Endothelial cell of umbilical vein (primary cell): ENCODE measurements around the gene TFG. TPM values are rescaled to one million over a fixed set of nuclear protein-coding genes. Genes with fewer than 3 reads are reported as not detected.

ENCODE experiments used
- BruUV-seq: library from RNA; stranded (reverse); fragments of 400-500 nt; replicated peaks from 2 replicates; lab custom pipeline; 2021; lab: Mats Ljungman, UMichigan
- CTCF ChIA-PET: fragments of 300-600, 350-600 bp; sonication (Branson Sonifier 250); formaldehyde crosslinking; loops from one replicate; lab custom pipeline; 2021; ENCODE audit warnings: antibody characterized with exemption, inconsistent platforms; lab: Charles Lee
- POLR2A ChIA-PET: fragments of 300-600, 350-600 bp; sonication (Branson Sonifier 250); formaldehyde crosslinking; loops from one replicate; lab custom pipeline; 2021; ENCODE audit warnings: antibody characterized with exemption, inconsistent platforms; lab: Charles Lee
- DNase-seq: peaks from one replicate; pipeline ENCODE4 v3.0.0-alpha.2; 2011; ENCODE audit warnings: low read depth, low spot score
- FAIRE-seq: peaks from 2 replicates; lab custom pipeline; 2011; peaks lifted over from hg19 to GRCh38; lab: Jason Lieb, UNC
- H2AFZ ChIP-seq: 2 replicates; pipeline ENCODE4 v1.6.0; 2012; ENCODE audit warnings: low read depth, low read length, control low read depth, inconsistent platforms
- H3K27ac ChIP-seq: 2 replicates; pipeline ENCODE4 v1.5.1; 2011; ENCODE audit warnings: low read depth, mild to moderate bottlenecking, control low read depth, low read length, moderate library complexity; ENCODE audit not compliant: insufficient read depth
- H3K27me3 ChIP-seq, 2 experiments: 2 replicates each; pipeline versions ENCODE4 v1.6.0 to v1.6.1; 2011; ENCODE audit warnings: low read length in 2 of 2, mixed read lengths in 1 of 2; ENCODE audit not compliant: control insufficient read depth in 2 of 2, insufficient read depth in 2 of 2
- H3K36me3 ChIP-seq, 2 experiments: 2 replicates in 1 of 2; 3 replicates in 1 of 2; pipeline ENCODE4 v1.5.1; 2011; ENCODE audit warnings: low read length in 2 of 2, mild to moderate bottlenecking in 1 of 2, moderate library complexity in 1 of 2; ENCODE audit not compliant: control insufficient read depth in 2 of 2, insufficient read depth in 2 of 2; ENCODE audit errors: extremely low read depth in 1 of 2
- H3K4me1 ChIP-seq: 3 replicates; pipeline ENCODE4 v1.5.1; 2011; ENCODE audit warnings: mild to moderate bottlenecking, low read length; ENCODE audit not compliant: control insufficient read depth, insufficient read depth; ENCODE audit errors: extremely low read depth
- H3K4me2 ChIP-seq: 2 replicates; pipeline ENCODE4 v1.6.1; 2011; ENCODE audit warnings: low read length, control low read depth, mixed read lengths; ENCODE audit not compliant: insufficient read depth
- H3K4me3 ChIP-seq, 3 experiments: fragments of 200-600 bp in 1 of 3; sonication (generic), shearing (Covaris generic) in 1 of 3; replicated peaks in 1 of 3; 2 replicates each; pipeline ENCODE4 v1.5.1; 2011 to 2016; ENCODE audit warnings: control low read depth in 3 of 3, low read length in 3 of 3, mild to moderate bottlenecking in 2 of 3, inconsistent platforms in 1 of 3, low read depth in 1 of 3, moderate library complexity in 1 of 3; ENCODE audit not compliant: insufficient read depth in 1 of 3
- H3K79me2 ChIP-seq: 2 replicates; pipeline ENCODE4 v1.6.0; 2012; ENCODE audit warnings: low read length, inconsistent platforms; ENCODE audit not compliant: control insufficient read depth, insufficient read depth
- H3K9ac ChIP-seq: replicated peaks from 2 replicates; pipeline ENCODE3; 2011; ENCODE audit warnings: low read length, control low read depth; ENCODE audit not compliant: insufficient read depth; ENCODE audit errors: extremely low read depth
- H3K9me1 ChIP-seq: replicated peaks from 3 replicates; pipeline ENCODE4 v1.6.0; 2011; ENCODE audit warnings: mild to moderate bottlenecking, low read length; ENCODE audit not compliant: control insufficient read depth, insufficient read depth; ENCODE audit errors: extremely low read depth
- H3K9me3 ChIP-seq: replicated peaks from 2 replicates; pipeline ENCODE4 v1.5.1; 2012; ENCODE audit warnings: low read length, inconsistent platforms; ENCODE audit not compliant: control insufficient read depth, insufficient read depth
- H4K20me1 ChIP-seq: replicated peaks from 2 replicates; pipeline ENCODE3; 2011; ENCODE audit warnings: mild to moderate bottlenecking, low read length; ENCODE audit not compliant: control insufficient read depth, insufficient read depth; ENCODE audit errors: extremely low read depth
- MYC ChIP-seq: IDR thresholded peaks from one replicate; pipeline ENCODE4 v1.6.1; 2011; ENCODE audit warnings: mild to moderate bottlenecking, low read depth, low read length
- POLR2AphosphoS5 ChIP-seq: IDR thresholded peaks from 2 replicates; pipeline ENCODE4 v1.6.1; 2012; ENCODE audit warnings: low read depth, mild to moderate bottlenecking, control low read depth, low read length, moderate library complexity; ENCODE audit not compliant: insufficient read depth
- dilution Hi-C: fragments of 300-500 bp; cut with MboI; formaldehyde crosslinking; loops from one replicate; pipeline ENCODE4 v1.15.0; 2019; ENCODE audit warnings: low sequenced_read_pairs; ENCODE audit not compliant: extremely low pct_ligation_motif_present
- intact Hi-C: fragments of 100-400 bp; cut with micrococcal nuclease; formaldehyde crosslinking; loops from one replicate; pipeline ENCODE4 v1.10.0; 2022
- polyA plus RNA-seq, 4 experiments: library from polyadenylated mRNA; depleted of rRNA in 3 of 4; stranded (reverse) in 3 of 4; unstranded in 1 of 4; fragments of >200 nt; gene quantifications; 2 replicates each; pipeline versions ENCODE4 v1.2.1 to v1.2.3, GENCODE V29; 2011 to 2012; ENCODE audit warnings: missing spikeins in 1 of 4
- total RNA-seq: library from RNA; stranded (reverse); gene quantifications from 2 replicates; pipeline ENCODE4 v1.2.3, GENCODE V29; 2021
- TF ChIP-seq, protein P1 (sequence below): IDR thresholded peaks from 2 replicates; pipeline ENCODE4 v1.6.1; 2011; ENCODE audit not compliant: insufficient read depth, insufficient read length
- TF ChIP-seq, protein P2 (sequence below), 2 donors: IDR thresholded peaks; 1 replicate in 1 of 2; 2 replicates in 1 of 2; pipeline ENCODE4 v1.5.1; 2011; ENCODE audit warnings: low read length in 2 of 2, mild to moderate bottlenecking in 2 of 2, moderate library complexity in 2 of 2, control low read depth in 1 of 2, inconsistent platforms in 1 of 2, low read depth in 1 of 2; ENCODE audit not compliant: insufficient read depth in 1 of 2; ENCODE audit errors: extremely low read depth in 1 of 2

The TFG gene
- total and polyA plus RNA-seq, 2 donors (not counting 3 experiments of a cell fraction or from before 2014, with no cell fraction given), result 106 to 154 TPM

- H3K4me2 ChIP-seq, result no peak overlapping the region
- no TSS peak for BruUV-seq
- no peaks in the 10 kb centered on the region for H3K9me3 ChIP-seq
- no peak overlapping the region for H3K27ac ChIP-seq
- no peaks in the 10 kb centered on the region for H3K27me3 ChIP-seq
- FAIRE-seq (no peak), DNase-seq (no peak)
- no peaks in the 10 kb centered on the region for H3K9me1 ChIP-seq
- H3K79me2 ChIP-seq, result peaks cover 50% of the 10 kb centered on the region
- ChIA-PET CTCF (no interaction called here), POLR2A (interaction anchor here (0.6 kb wide), 1 partner anchor 919 kb away, joined by 4 read pairs; no protein-coding TSS in a partner anchor)
- no peak overlapping the region for H3K4me3 ChIP-seq
- dilution Hi-C loops, result no loop called here
- H3K9ac ChIP-seq, result no peak overlapping the region
- H2AFZ ChIP-seq, result no peak overlapping the region
- H4K20me1 ChIP-seq, result no peaks in the 10 kb centered on the region
- TF ChIP-seq MYC, result no peak
- TF ChIP-seq, protein P1, sequence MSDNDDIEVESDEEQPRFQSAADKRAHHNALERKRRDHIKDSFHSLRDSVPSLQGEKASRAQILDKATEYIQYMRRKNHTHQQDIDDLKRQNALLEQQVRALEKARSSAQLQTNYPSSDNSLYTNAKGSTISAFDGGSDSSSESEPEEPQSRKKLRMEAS, result no peak
- TF ChIP-seq, protein P2, sequence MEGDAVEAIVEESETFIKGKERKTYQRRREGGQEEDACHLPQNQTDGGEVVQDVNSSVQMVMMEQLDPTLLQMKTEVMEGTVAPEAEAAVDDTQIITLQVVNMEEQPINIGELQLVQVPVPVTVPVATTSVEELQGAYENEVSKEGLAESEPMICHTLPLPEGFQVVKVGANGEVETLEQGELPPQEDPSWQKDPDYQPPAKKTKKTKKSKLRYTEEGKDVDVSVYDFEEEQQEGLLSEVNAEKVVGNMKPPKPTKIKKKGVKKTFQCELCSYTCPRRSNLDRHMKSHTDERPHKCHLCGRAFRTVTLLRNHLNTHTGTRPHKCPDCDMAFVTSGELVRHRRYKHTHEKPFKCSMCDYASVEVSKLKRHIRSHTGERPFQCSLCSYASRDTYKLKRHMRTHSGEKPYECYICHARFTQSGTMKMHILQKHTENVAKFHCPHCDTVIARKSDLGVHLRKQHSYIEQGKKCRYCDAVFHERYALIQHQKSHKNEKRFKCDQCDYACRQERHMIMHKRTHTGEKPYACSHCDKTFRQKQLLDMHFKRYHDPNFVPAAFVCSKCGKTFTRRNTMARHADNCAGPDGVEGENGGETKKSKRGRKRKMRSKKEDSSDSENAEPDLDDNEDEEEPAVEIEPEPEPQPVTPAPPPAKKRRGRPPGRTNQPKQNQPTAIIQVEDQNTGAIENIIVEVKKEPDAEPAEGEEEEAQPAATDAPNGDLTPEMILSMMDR (IDR thresholded peaks at IDR 0.05; ENCODE audit: extremely low read depth in 1 of 2, insufficient read depth in 1 of 2, low read depth in 1 of 2, low read length in 2 of 2), result no peak
- H3K4me1 ChIP-seq, result no peaks in the 10 kb centered on the region
- H3K36me3 ChIP-seq, result peaks cover 5 to 28% of the 10 kb centered on the region in 2 experiments
- intact Hi-C loops, result no loop called here
Observed at GRCh38 chr3:100732435-100732834, 23.1 kb downstream of the TFG start.

DNA sequence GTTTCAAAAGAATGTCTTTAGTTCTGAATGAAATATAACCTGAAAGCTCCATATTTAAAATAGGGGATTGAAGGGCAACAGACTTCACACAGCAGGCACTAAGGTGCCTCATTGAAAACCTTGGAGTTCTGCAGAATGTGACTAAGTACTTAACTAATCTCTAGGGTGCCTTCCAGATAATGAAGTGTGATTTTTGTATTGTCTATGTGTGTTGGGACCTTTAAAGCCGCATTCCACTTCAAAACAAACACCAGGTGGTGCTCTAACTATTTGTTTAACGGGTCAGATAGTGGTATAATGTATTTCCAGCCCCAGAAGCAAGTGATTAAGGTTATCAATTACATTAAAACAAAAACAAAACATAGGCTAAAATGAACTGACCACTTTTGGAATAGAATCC lies 28.0 kb downstream of the TFG start:
- no peak overlapping the region for H3K27ac ChIP-seq
- FAIRE-seq (no peak), DNase-seq (peak; percentile 48)
- H3K79me2 ChIP-seq, result peaks cover 34% of the 10 kb centered on the region
- H4K20me1 ChIP-seq, result peaks cover 3% of the 10 kb centered on the region
- H3K9ac ChIP-seq, result no peak overlapping the region
- CTCF ChIA-PET, result interaction anchor here (0.9 to 5.2 kb wide), 6 partner anchors 11 to 645 kb away, joined by 3 to 47 read pairs (median 8); no protein-coding TSS in a partner anchor
- H3K36me3 ChIP-seq, result peaks cover 9 to 41% of the 10 kb centered on the region in 2 experiments
- no peak overlapping the region for H3K4me3 ChIP-seq
- no peaks in the 10 kb centered on the region for H3K4me1 ChIP-seq
- H3K4me2 ChIP-seq, result no peak overlapping the region
- intact Hi-C loops (loop anchor here (1.0 to 2.0 kb wide), 2 partner anchors 459 to 645 kb away; no protein-coding TSS in a partner anchor), dilution Hi-C loops (no loop called here)
- TF ChIP-seq, protein P2 (IDR thresholded peaks at IDR 0.05; ENCODE audit: extremely low read depth in 1 of 2, insufficient read depth in 1 of 2, low read depth in 1 of 2, low read length in 2 of 2), result peak; percentile 19 to 36
- no peak for TF ChIP-seq POLR2AphosphoS5
- H3K27me3 ChIP-seq, result no peaks in the 10 kb centered on the region
- POLR2A ChIA-PET, result no interaction called here
- no peaks in the 10 kb centered on the region for H3K9me3 ChIP-seq
- no peak overlapping the region for H2AFZ ChIP-seq
- H3K9me1 ChIP-seq, result no peaks in the 10 kb centered on the region
- no TSS peak for BruUV-seq
